A549 (cell line): ENCODE results near the gene DDR2. TPM values are rescaled to one million over a fixed set of nuclear protein-coding genes. Genes with fewer than 3 reads are reported as not detected.

Experiments
- ATAC-seq, 2 experiments: fragments of 200-7000 bp in 1 of 2; fragments of >200 bp in 1 of 2; cut with Nextera tagmentation in 1 of 2; cut with Tn5 transposase in 1 of 2; 3 replicates each; pipeline versions ENCODE4 v1.8.0 to v1.9.1; 2018 to 2020; ENCODE audit warnings: mild to moderate bottlenecking in 1 of 2, moderate library complexity in 1 of 2
- CTCF ChIA-PET: fragments of 300-600 bp; sonication (Branson Sonifier 250); formaldehyde crosslinking; extraction: SDS; loops from one replicate; lab custom pipeline; 2021; ENCODE audit warnings: antibody characterized with exemption, inconsistent platforms; lab: Yijun Ruan, JAX
- POLR2A ChIA-PET: fragments of 350-600 bp; formaldehyde crosslinking; extraction: SDS; loops from one replicate; lab custom pipeline; 2021; ENCODE audit warnings: antibody characterized with exemption, inconsistent platforms; lab: Yijun Ruan, JAX
- DNase-seq, 2 experiments: peaks; one replicate each; pipeline versions ENCODE4 v3.0.0 to v3.0.0-alpha.2; 2011 to 2016; ENCODE audit warnings: low read depth in 1 of 2, low spot score in 1 of 2
- FAIRE-seq: peaks from 2 replicates; lab custom pipeline; 2011; peaks lifted over from hg19 to GRCh38; lab: Jason Lieb, UNC
- H3K27ac ChIP-seq, 2 experiments: fragments of >200 bp; sonication (Bioruptor Twin); formaldehyde crosslinking; 3 replicates each; pipeline ENCODE4 v1.5.1; 2016 to 2017
- H3K4me1 ChIP-seq: fragments of >200 bp; sonication (Bioruptor Twin); formaldehyde crosslinking; 3 replicates; pipeline ENCODE4 v1.6.1; 2016
- H3K4me2 ChIP-seq: fragments of >200 bp; sonication (Bioruptor Twin); formaldehyde crosslinking; 3 replicates; pipeline ENCODE4 v1.6.1; 2016
- H3K4me3 ChIP-seq: fragments of >200 bp; sonication (Bioruptor Twin); formaldehyde crosslinking; 3 replicates; pipeline ENCODE4 v1.5.1; 2016
- H3K9me3 ChIP-seq: fragments of >200 bp; sonication (Bioruptor Twin); formaldehyde crosslinking; 3 replicates; pipeline ENCODE4 v1.6.1; 2016
- CBX8 ChIP-seq: fragments of 200-600 bp; sonication (generic); IDR thresholded peaks from 2 replicates; pipeline ENCODE4 v1.6.1; 2016
- CEBPB ChIP-seq, 2 experiments: fragments of >200 bp in 1 of 2; sonication (Bioruptor Twin) in 1 of 2; formaldehyde crosslinking in 1 of 2; IDR thresholded peaks; 2 replicates each; pipeline ENCODE4 v1.6.1; 2012 to 2016
- CHD4 ChIP-seq: fragments of 200-600 bp; sonication (generic); IDR thresholded peaks from 2 replicates; pipeline ENCODE4 v1.6.1; 2016; ENCODE audit warnings: antibody characterized with exemption, mild to moderate bottlenecking, borderline replicate concordance
- EHMT2 ChIP-seq: fragments of 200-600 bp; sonication (generic); IDR thresholded peaks from 2 replicates; pipeline ENCODE4 v1.6.1; 2016; ENCODE audit warnings: antibody characterized with exemption, low read depth, mild to moderate bottlenecking, moderate library complexity
- ESRRA ChIP-seq: fragments of 150-350 bp; IDR thresholded peaks from 2 replicates; pipeline ENCODE4 v1.6.1; 2014; ENCODE audit warnings: mild to moderate bottlenecking, low read length, borderline replicate concordance
- FOSB ChIP-seq: fragments of 250-450 bp; sonication (Bioruptor Pico); IDR thresholded peaks from 2 replicates; pipeline ENCODE4 v1.5.0; 2020; ENCODE audit warnings: mild to moderate bottlenecking, moderate library complexity
- FOSL2 ChIP-seq, 2 experiments: fragments of 450-650 bp in 1 of 2; fragments of >200 bp in 1 of 2; sonication (Bioruptor Twin) in 1 of 2; formaldehyde crosslinking; IDR thresholded peaks; 2 replicates each; pipeline versions ENCODE4 v1.5.0 to v1.6.1; 2016 to 2020; ENCODE audit warnings: mild to moderate bottlenecking in 1 of 2, moderate library complexity in 1 of 2
- FOXS1 ChIP-seq: fragments of 250-450 bp; sonication (Bioruptor Pico); IDR thresholded peaks from 2 replicates; pipeline ENCODE4 v1.5.0; 2020; ENCODE audit warnings: mild to moderate bottlenecking, moderate library complexity
- HDAC2 ChIP-seq: fragments of 200-600 bp; sonication (generic); IDR thresholded peaks from 2 replicates; pipeline ENCODE4 v1.6.1; 2016
- HOXA7 ChIP-seq: fragments of 250-450 bp; sonication (Bioruptor Pico); IDR thresholded peaks from 2 replicates; pipeline ENCODE4 v1.5.0; 2020; ENCODE audit warnings: mild to moderate bottlenecking, moderate library complexity
- HOXB13 ChIP-seq: fragments of 250-450 bp; sonication (Bioruptor Pico); IDR thresholded peaks from 2 replicates; pipeline ENCODE4 v1.5.0; 2020; ENCODE audit warnings: low read depth, mild to moderate bottlenecking, moderate library complexity
- HOXB5 ChIP-seq: fragments of 250-450 bp; sonication (Bioruptor Pico); IDR thresholded peaks from 2 replicates; pipeline ENCODE4 v1.5.0; 2020; ENCODE audit warnings: mild to moderate bottlenecking, moderate library complexity
- JUN ChIP-seq, 2 experiments: fragments of >200 bp; sonication (Bioruptor Twin); formaldehyde crosslinking; IDR thresholded peaks; 2 replicates in 1 of 2; 3 replicates in 1 of 2; pipeline ENCODE4 v1.6.1; 2016 to 2017
- NPAS2 ChIP-seq: fragments of 250-450 bp; sonication (Bioruptor Pico); IDR thresholded peaks from 2 replicates; pipeline ENCODE4 v1.8.0; 2022; ENCODE audit warnings: mild to moderate bottlenecking, moderate library complexity, borderline replicate concordance
- PHF8 ChIP-seq: fragments of 200-600 bp; sonication (generic); IDR thresholded peaks from 2 replicates; pipeline ENCODE4 v1.6.1; 2016; ENCODE audit warnings: low read depth, mild to moderate bottlenecking, antibody characterized with exemption, moderate library complexity, borderline replicate concordance
- POLR2AphosphoS2 ChIP-seq: conservative IDR thresholded peaks from 2 replicates; pipeline ENCODE4 v1.6.1; 2012; ENCODE audit warnings: low read length, improper control_type of control experiment, inconsistent platforms
- RNF2 ChIP-seq: fragments of 200-600 bp; sonication (generic); IDR thresholded peaks from 2 replicates; pipeline ENCODE4 v1.6.1; 2016; ENCODE audit warnings: low read depth, mild to moderate bottlenecking, antibody characterized with exemption, moderate library complexity, borderline replicate concordance
- SMC3 ChIP-seq: fragments of >200 bp; sonication (Bioruptor Twin); formaldehyde crosslinking; IDR thresholded peaks from 3 replicates; pipeline ENCODE4 v1.6.1; 2018; ENCODE audit warnings: inconsistent platforms
- SREBF2 ChIP-seq: fragments of 450-650 bp; IDR thresholded peaks from 2 replicates; pipeline ENCODE4 v1.6.1; 2014; ENCODE audit warnings: mild to moderate bottlenecking, moderate library complexity
- TFCP2L1 ChIP-seq: fragments of 250-450 bp; sonication (Bioruptor Pico); IDR thresholded peaks from 2 replicates; pipeline ENCODE4 v1.5.0; 2021; ENCODE audit warnings: mild to moderate bottlenecking
- ZC3H11A ChIP-seq: fragments of 450-650 bp; IDR thresholded peaks from 2 replicates; pipeline ENCODE4 v1.6.1; 2014; ENCODE audit warnings: antibody characterized with exemption, mild to moderate bottlenecking
- ZNF302 ChIP-seq: fragments of 250-450 bp; sonication (Bioruptor Pico); IDR thresholded peaks from 2 replicates; pipeline ENCODE4 v1.9.0; 2021; ENCODE audit warnings: inconsistent platforms, mild to moderate bottlenecking, moderate library complexity
- WGBS: methylation state at CpG from one replicate; pipeline ENCODE4 v1.1.6; 2017; ENCODE audit errors: missing lambda C conversion rate; 5-methylcytosine and 5-hydroxymethylcytosine counted together
- polyA plus RNA-seq, 4 experiments: library from polyadenylated mRNA; depleted of rRNA in 3 of 4; stranded (reverse); fragments of >200 nt; fragmentation: RNase III in 1 of 4; extraction: RNeasy Plus Mini Kit Qiagen cat#74134 plus additional on column Dnase treatment in 1 of 4; gene quantifications; 2 replicates in 3 of 4; 3 replicates in 1 of 4; pipeline ENCODE4 v1.2.3, GENCODE V29; 2011 to 2017
- TF ChIP-seq, protein P1 (sequence below): IDR thresholded peaks from 2 replicates; pipeline ENCODE4 v1.6.1; 2012
- TF ChIP-seq, protein P2 (sequence below): IDR thresholded peaks from 2 replicates; pipeline ENCODE4 v1.6.1; 2012; ENCODE audit warnings: low read depth, borderline replicate concordance
- TF ChIP-seq, protein P3 (sequence below): fragments of 150-350 bp; IDR thresholded peaks from 2 replicates; pipeline ENCODE4 v1.6.1; 2014; ENCODE audit warnings: low read depth, mild to moderate bottlenecking, low read length
- TF ChIP-seq, protein P4 (sequence below): fragments of >200 bp; sonication (Bioruptor Twin); formaldehyde crosslinking; IDR thresholded peaks from 3 replicates; pipeline ENCODE4 v1.6.1; 2016
- TF ChIP-seq, protein P5 (sequence below): fragments of 250-450 bp; sonication (Bioruptor Pico); IDR thresholded peaks from 2 replicates; pipeline ENCODE4 v1.5.0; 2021; ENCODE audit warnings: mild to moderate bottlenecking, moderate library complexity, borderline replicate concordance
- TF ChIP-seq, protein P6 (sequence below): fragments of >200 bp; sonication (Bioruptor Twin); formaldehyde crosslinking; IDR thresholded peaks from 3 replicates; pipeline ENCODE4 v1.5.1; 2016

DDR2 gene
- polyA plus RNA-seq, 2 of the 4 experiments (the other 2 are of a cell fraction): 0.14 to 0.49 TPM

DNA sequence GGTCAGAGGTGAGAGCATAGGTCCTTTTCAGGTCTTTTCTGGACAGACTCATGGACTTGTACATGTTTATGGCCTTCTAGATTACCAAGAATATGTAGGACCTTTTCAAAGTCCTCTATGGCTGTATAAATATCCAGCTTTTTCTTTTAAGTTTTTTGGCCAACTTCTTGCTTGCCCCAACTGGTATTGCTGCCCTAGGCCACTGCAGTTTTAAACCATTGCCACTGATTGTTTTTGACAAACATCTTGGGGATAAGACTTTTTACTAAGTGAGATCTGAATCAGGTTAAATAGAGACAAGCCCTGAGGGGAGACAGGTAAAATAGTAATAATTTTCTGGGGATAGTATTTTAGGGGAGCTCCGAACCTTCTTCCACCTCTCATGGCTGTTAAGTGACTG, 14.8 kb upstream of the DDR2 start:
- ChIA-PET POLR2A (no interaction called here), CTCF (interaction anchor here (0.6 to 2.9 kb wide), 4 partner anchors 10 to 183 kb away, joined by 3 to 11 read pairs (median 4); no protein-coding TSS in a partner anchor)
- ATAC-seq (no peak), FAIRE-seq (no peak), DNase-seq (no peak)
- Histone ChIP-seq H3K9me3 (peaks cover 11% of the 10 kb centered on the region), H3K27ac (no peak overlapping the region), H3K4me3 (no peak overlapping the region), H3K4me1 (no peaks in the 10 kb centered on the region), H3K4me2 (no peak overlapping the region)
- no peak for TF ChIP-seq HDAC2
- no peak for TF ChIP-seq HOXB5 (CRISPR knock-in tag)
- TF ChIP-seq NPAS2: no peak
- no peak for TF ChIP-seq FOXS1
- TF ChIP-seq, protein P1, sequence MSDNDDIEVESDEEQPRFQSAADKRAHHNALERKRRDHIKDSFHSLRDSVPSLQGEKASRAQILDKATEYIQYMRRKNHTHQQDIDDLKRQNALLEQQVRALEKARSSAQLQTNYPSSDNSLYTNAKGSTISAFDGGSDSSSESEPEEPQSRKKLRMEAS: no peak
- TF ChIP-seq POLR2AphosphoS2: no peak
- no peak for TF ChIP-seq PHF8
- TF ChIP-seq RNF2: no peak
- TF ChIP-seq CBX8: no peak
- no peak for TF ChIP-seq HOXA7 (CRISPR knock-in tag)
- TF ChIP-seq ZNF302 (CRISPR knock-in tag): no peak
- TF ChIP-seq JUN (IDR thresholded peaks at IDR 0.05): no peak
- no peak for TF ChIP-seq TFCP2L1 (CRISPR knock-in tag)
- TF ChIP-seq, protein P2, sequence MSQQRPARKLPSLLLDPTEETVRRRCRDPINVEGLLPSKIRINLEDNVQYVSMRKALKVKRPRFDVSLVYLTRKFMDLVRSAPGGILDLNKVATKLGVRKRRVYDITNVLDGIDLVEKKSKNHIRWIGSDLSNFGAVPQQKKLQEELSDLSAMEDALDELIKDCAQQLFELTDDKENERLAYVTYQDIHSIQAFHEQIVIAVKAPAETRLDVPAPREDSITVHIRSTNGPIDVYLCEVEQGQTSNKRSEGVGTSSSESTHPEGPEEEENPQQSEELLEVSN: no peak
- TF ChIP-seq, protein P3, sequence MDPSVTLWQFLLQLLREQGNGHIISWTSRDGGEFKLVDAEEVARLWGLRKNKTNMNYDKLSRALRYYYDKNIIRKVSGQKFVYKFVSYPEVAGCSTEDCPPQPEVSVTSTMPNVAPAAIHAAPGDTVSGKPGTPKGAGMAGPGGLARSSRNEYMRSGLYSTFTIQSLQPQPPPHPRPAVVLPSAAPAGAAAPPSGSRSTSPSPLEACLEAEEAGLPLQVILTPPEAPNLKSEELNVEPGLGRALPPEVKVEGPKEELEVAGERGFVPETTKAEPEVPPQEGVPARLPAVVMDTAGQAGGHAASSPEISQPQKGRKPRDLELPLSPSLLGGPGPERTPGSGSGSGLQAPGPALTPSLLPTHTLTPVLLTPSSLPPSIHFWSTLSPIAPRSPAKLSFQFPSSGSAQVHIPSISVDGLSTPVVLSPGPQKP: no peak
- no peak for TF ChIP-seq EHMT2
- WGBS: 76% methylated on average over 1 of the region's 1 CpG

DNA sequence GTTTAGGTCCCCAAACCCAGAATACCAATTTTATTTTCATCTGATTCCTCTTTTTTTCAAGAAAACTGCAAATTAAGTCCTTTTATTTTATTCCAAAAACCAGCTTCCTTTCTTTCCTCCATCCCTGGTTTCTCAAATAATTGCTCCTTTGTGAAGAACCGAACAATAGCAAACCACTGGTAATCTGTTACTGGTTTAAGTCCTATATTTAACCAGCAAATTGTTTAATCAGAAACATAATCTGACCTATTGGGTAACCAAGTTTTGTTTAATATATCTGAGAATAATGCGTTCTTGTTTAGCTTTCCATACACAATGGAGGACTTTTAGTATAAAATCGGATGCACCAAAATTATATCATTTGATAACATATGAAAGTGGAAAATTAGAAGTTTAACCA, 13.2 kb upstream of the DDR2 start:
- H3K4me3 ChIP-seq: no peak overlapping the region
- H3K4me1 ChIP-seq: no peaks in the 10 kb centered on the region
- no peak overlapping the region for H3K4me2 ChIP-seq
- peaks cover 11% of the 10 kb centered on the region for H3K9me3 ChIP-seq
- H3K27ac ChIP-seq: no peak overlapping the region
- ATAC-seq (no peak), FAIRE-seq (no peak), DNase-seq (no peak)
- POLR2A ChIA-PET: no interaction called here
- CTCF ChIA-PET: interaction anchor here (1.0 kb wide), 1 partner anchor 181 kb away, joined by 4 read pairs; no protein-coding TSS in a partner anchor
- TF ChIP-seq FOSB: no peak
- WGBS: 60% methylated on average over 3 of the region's 3 CpGs

DNA sequence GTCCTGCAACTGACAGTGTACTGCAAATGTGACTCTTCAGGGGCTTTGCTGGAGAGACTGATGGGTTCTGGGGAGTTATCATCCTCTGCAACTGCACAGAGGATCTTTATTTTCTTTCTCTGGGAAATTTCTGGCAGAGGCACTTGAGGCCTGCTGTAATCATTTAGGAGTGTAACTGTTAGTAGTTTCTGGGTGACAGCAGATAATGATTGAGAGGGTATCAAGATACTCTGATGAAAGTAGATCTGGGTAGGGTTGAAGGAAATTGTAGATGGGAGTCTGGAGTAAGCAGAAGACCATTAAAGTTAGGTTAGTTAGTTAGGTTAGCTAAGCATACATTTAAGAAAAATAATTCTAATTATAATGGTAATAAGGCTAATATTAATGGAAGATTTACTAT, 11.0 kb upstream of the DDR2 start:
- ATAC-seq (no peak), DNase-seq (no peak), FAIRE-seq (no peak)
- H3K4me1 ChIP-seq: no peaks in the 10 kb centered on the region
- H3K9me3 ChIP-seq: peaks cover 11% of the 10 kb centered on the region
- H3K4me2 ChIP-seq: no peak overlapping the region
- no peak overlapping the region for H3K4me3 ChIP-seq
- H3K27ac ChIP-seq: no peak overlapping the region
- CTCF ChIA-PET: interaction anchor here (0.6 kb wide), 1 partner anchor 13 kb away, joined by 4 read pairs; no protein-coding TSS in a partner anchor
- POLR2A ChIA-PET: no interaction called here
- no peak for TF ChIP-seq ZC3H11A
- TF ChIP-seq ESRRA: no peak
- TF ChIP-seq HOXA7 (CRISPR knock-in tag): no peak
- TF ChIP-seq CEBPB (IDR thresholded peaks at IDR 0.05): no peak
- no peak for TF ChIP-seq HOXB5 (CRISPR knock-in tag)
- no peak for TF ChIP-seq CHD4
- no peak for TF ChIP-seq FOSL2 (IDR thresholded peaks at IDR 0.05)
- TF ChIP-seq FOSL2 (CRISPR knock-in tag; IDR thresholded peaks at IDR 0.05): no peak
- no peak for TF ChIP-seq CBX8
- TF ChIP-seq, protein P4, sequence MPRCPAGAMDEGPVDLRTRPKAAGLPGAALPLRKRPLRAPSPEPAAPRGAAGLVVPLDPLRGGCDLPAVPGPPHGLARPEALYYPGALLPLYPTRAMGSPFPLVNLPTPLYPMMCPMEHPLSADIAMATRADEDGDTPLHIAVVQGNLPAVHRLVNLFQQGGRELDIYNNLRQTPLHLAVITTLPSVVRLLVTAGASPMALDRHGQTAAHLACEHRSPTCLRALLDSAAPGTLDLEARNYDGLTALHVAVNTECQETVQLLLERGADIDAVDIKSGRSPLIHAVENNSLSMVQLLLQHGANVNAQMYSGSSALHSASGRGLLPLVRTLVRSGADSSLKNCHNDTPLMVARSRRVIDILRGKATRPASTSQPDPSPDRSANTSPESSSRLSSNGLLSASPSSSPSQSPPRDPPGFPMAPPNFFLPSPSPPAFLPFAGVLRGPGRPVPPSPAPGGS: no peak
- no peak for TF ChIP-seq SREBF2
- no peak for TF ChIP-seq RNF2
- TF ChIP-seq, protein P5, sequence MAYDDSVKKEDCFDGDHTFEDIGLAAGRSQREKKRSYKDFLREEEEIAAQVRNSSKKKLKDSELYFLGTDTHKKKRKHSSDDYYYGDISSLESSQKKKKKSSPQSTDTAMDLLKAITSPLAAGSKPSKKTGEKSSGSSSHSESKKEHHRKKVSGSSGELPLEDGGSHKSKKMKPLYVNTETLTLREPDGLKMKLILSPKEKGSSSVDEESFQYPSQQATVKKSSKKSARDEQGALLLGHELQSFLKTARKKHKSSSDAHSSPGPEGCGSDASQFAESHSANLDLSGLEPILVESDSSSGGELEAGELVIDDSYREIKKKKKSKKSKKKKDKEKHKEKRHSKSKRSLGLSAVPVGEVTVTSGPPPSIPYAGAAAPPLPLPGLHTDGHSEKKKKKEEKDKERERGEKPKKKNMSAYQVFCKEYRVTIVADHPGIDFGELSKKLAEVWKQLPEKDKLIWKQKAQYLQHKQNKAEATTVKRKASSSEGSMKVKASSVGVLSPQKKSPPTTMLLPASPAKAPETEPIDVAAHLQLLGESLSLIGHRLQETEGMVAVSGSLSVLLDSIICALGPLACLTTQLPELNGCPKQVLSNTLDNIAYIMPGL (CRISPR knock-in tag): no peak
- TF ChIP-seq HOXB13 (CRISPR knock-in tag): no peak
- TF ChIP-seq NPAS2: no peak
- TF ChIP-seq ZNF302 (CRISPR knock-in tag): no peak
- TF ChIP-seq, protein P6, sequence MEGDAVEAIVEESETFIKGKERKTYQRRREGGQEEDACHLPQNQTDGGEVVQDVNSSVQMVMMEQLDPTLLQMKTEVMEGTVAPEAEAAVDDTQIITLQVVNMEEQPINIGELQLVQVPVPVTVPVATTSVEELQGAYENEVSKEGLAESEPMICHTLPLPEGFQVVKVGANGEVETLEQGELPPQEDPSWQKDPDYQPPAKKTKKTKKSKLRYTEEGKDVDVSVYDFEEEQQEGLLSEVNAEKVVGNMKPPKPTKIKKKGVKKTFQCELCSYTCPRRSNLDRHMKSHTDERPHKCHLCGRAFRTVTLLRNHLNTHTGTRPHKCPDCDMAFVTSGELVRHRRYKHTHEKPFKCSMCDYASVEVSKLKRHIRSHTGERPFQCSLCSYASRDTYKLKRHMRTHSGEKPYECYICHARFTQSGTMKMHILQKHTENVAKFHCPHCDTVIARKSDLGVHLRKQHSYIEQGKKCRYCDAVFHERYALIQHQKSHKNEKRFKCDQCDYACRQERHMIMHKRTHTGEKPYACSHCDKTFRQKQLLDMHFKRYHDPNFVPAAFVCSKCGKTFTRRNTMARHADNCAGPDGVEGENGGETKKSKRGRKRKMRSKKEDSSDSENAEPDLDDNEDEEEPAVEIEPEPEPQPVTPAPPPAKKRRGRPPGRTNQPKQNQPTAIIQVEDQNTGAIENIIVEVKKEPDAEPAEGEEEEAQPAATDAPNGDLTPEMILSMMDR: no peak
- TF ChIP-seq SMC3: no peak
